Upper lobe of left lung (tissue), 6 donors: ENCODE results near the gene NOX4. TPM values are rescaled to one million over a fixed set of nuclear protein-coding genes. Genes with fewer than 3 reads are reported as not detected.
"Not testable (repeated sequence)": the region's sequence is repeated elsewhere in the genome, so short reads cannot be mapped to it uniquely, and the experiment has no call there.

Experiments
- ATAC-seq, 2 donors: fragments of 200-7000 bp; cut with Tn5 transposase; one replicate each; pipeline ENCODE4 v1.9.1; 2022; ENCODE audit warnings: mild to moderate bottlenecking in 2 of 2, moderate library complexity in 2 of 2; ENCODE audit not compliant: low FRiP score in 2 of 2
- DNase-seq, 2 donors: peaks; one replicate each; pipeline ENCODE4 v3.0.0-alpha.2; 2019 to 2020
- H3K27ac ChIP-seq, 4 donors: fragments of 200-600 bp; sonication (generic); one replicate each; pipeline ENCODE4 v1.5.1; 2016 to 2019
- H3K27me3 ChIP-seq, 4 donors: fragments of 200-600 bp; sonication (generic); one replicate each; pipeline ENCODE4 v1.5.1; 2017 to 2019
- H3K36me3 ChIP-seq, 4 donors: fragments of 200-600 bp; sonication (generic); one replicate each; pipeline ENCODE4 v1.5.1; 2016 to 2019
- H3K4me1 ChIP-seq, 4 donors: fragments of 200-600 bp; sonication (generic); one replicate each; pipeline ENCODE4 v1.5.1; 2018 to 2019
- H3K4me3 ChIP-seq, 4 donors: fragments of 200-600 bp; sonication (generic); one replicate each; pipeline ENCODE4 v1.5.1; 2017 to 2019; ENCODE audit warnings: mild to moderate bottlenecking in 2 of 4, moderate library complexity in 1 of 4
- H3K9me3 ChIP-seq, 4 donors: fragments of 200-600 bp; sonication (generic); one replicate each; pipeline ENCODE4 v1.5.1; 2018 to 2019
- EP300 ChIP-seq, 4 donors: sonication (generic); formaldehyde crosslinking; IDR thresholded peaks; one replicate each; pipeline ENCODE4 v1.5.1; 2017; ENCODE audit warnings: antibody characterized with exemption in 4 of 4, control low read depth in 2 of 4
- POLR2A ChIP-seq, 4 donors: fragments of 450-650 bp; IDR thresholded peaks; one replicate each; pipeline ENCODE4 v1.5.1; 2016 to 2017; ENCODE audit warnings: antibody characterized with exemption in 4 of 4, mild to moderate bottlenecking in 2 of 4
- POLR2AphosphoS5 ChIP-seq, 2 donors: sonication (generic); formaldehyde crosslinking; IDR thresholded peaks; one replicate each; pipeline ENCODE4 v1.5.1; 2017; ENCODE audit warnings: antibody characterized with exemption in 2 of 2
- WGBS, 2 donors: methylation state at CpG; one replicate each; pipeline ENCODE4 v1.1.5; 2017 to 2018; 5-methylcytosine and 5-hydroxymethylcytosine counted together
- total RNA-seq, 6 donors: library from RNA; depleted of rRNA in 4 of 6; stranded (reverse); fragments of >200 nt in 4 of 6; gene quantifications; one replicate each; pipeline versions ENCODE4 v1.1.0 to v1.2.1, GENCODE V29; 2016 to 2021
- TF ChIP-seq, protein P1 (sequence below), 6 experiments: fragments of 450-650 bp in 4 of 6; fragments of 200-600 bp in 2 of 6; sonication (generic) in 2 of 6; IDR thresholded peaks; one replicate each; pipeline ENCODE4 v1.5.1; 2016 to 2019; ENCODE audit warnings: antibody characterized with exemption in 6 of 6
- donor health status: DM: no; HTN: no; CAD: no; lungs with moderate emphysema.
- donor health status: DM: no; HTN: yes; CAD: no; lungs with severe emphysema.

Gene NOX4
- total RNA-seq, 6 donors from 2014 or later: 2.0 to 6.4 (median 3.7) TPM

DNA sequence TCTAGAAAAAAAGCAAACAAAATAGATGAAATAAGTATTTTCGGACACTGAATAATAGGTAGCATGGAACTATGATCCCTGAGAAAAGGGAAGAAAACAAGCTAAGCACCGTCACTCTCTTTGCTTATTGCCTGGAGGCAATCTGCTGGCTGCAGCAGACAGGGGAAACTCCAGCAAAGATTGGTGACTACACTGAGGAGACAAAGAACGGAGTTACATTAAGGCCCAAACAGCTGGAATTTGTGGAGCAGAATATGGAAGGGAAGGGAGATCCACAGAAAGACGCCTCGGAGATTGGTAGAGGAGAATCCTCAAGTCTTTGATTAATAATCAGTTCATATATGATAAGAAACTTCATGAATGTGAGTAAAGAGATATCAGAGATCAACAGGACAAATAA is 163.3 kb downstream of the NOX4 start:
- H3K4me1 ChIP-seq: no peaks in the 10 kb centered on the region
- TF ChIP-seq, protein P1, sequence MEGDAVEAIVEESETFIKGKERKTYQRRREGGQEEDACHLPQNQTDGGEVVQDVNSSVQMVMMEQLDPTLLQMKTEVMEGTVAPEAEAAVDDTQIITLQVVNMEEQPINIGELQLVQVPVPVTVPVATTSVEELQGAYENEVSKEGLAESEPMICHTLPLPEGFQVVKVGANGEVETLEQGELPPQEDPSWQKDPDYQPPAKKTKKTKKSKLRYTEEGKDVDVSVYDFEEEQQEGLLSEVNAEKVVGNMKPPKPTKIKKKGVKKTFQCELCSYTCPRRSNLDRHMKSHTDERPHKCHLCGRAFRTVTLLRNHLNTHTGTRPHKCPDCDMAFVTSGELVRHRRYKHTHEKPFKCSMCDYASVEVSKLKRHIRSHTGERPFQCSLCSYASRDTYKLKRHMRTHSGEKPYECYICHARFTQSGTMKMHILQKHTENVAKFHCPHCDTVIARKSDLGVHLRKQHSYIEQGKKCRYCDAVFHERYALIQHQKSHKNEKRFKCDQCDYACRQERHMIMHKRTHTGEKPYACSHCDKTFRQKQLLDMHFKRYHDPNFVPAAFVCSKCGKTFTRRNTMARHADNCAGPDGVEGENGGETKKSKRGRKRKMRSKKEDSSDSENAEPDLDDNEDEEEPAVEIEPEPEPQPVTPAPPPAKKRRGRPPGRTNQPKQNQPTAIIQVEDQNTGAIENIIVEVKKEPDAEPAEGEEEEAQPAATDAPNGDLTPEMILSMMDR (IDR thresholded peaks at IDR 0.05): no peak
- TF ChIP-seq POLR2AphosphoS5 (IDR thresholded peaks at IDR 0.05): no peak
- no peak for TF ChIP-seq POLR2A (IDR thresholded peaks at IDR 0.05)
- no peak for TF ChIP-seq EP300 (IDR thresholded peaks at IDR 0.05)
- H3K4me3 ChIP-seq: no peak overlapping the region
- no peaks in the 10 kb centered on the region for H3K9me3 ChIP-seq
- no peaks in the 10 kb centered on the region for H3K27me3 ChIP-seq
- WGBS, 2 donors: 89 to 91% methylated on average over 5 of the region's 5 CpGs
- DNase-seq: no peak
- H3K36me3 ChIP-seq: no peaks in the 10 kb centered on the region
- no peak overlapping the region for H3K27ac ChIP-seq
- no peak for ATAC-seq

DNA sequence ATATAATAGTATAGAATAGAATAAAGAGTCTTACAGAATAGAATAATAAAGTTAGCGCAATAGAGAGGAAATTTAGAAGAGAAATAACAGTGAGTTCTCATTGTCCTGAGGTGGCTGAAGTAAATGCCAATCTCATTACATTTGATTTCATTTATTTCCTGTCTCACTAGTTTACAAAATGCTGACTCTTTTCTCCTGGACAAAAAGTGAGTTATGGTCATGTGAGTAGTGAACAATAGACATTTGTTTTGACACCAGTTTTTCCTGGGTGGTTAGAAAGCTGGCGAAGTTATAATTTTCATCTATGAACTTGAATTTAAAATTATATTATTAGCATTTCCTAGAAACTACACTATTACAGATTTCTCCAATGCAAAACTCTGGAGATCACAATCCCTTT is 169.8 kb downstream of the NOX4 start:
- H3K36me3 ChIP-seq: no peaks in the 10 kb centered on the region
- TF ChIP-seq, protein P1 (IDR thresholded peaks at IDR 0.05): no peak
- TF ChIP-seq POLR2A (IDR thresholded peaks at IDR 0.05): no peak
- no peak for TF ChIP-seq POLR2AphosphoS5 (IDR thresholded peaks at IDR 0.05)
- no peak for TF ChIP-seq EP300 (IDR thresholded peaks at IDR 0.05)

DNA sequence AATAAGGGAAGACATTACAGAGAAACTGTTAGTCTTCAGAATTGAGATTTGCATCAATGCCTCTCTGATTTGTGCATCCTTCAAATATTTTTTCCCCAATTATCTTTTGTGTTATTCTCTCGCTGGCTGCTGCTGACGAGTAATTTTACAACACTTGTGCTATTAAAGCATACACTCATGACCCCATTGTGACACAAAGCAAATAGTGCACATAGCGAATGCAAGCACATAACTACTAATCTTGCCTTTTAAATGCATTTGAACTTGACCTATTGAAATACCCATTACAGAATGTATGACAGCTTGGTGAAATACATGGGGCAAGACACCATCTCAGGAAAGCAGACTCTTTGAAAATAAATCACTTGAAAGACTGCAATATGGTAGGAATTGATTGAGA is 180.6 kb downstream of the NOX4 start:
- not testable (repeated sequence) for H3K4me3 ChIP-seq, H3K27me3 ChIP-seq, H3K9me3 ChIP-seq, H3K36me3 ChIP-seq, H3K4me1 ChIP-seq, DNase-seq, H3K27ac ChIP-seq, ATAC-seq
- WGBS, 2 donors: 65 to 72% methylated on average over 3 of the region's 3 CpGs

More for the DNA sequence above, 169.8 kb downstream of the NOX4 start:
- no peak for ATAC-seq
- Histone ChIP-seq H3K27me3 (no peaks in the 10 kb centered on the region), H3K9me3 (no peaks in the 10 kb centered on the region), H3K4me1 (no peaks in the 10 kb centered on the region), H3K4me3 (no peak overlapping the region), H3K27ac (no peak overlapping the region)
- no peak for DNase-seq
- WGBS, 2 donors: 77 to 78% methylated on average over 2 of the region's 2 CpGs

DNA sequence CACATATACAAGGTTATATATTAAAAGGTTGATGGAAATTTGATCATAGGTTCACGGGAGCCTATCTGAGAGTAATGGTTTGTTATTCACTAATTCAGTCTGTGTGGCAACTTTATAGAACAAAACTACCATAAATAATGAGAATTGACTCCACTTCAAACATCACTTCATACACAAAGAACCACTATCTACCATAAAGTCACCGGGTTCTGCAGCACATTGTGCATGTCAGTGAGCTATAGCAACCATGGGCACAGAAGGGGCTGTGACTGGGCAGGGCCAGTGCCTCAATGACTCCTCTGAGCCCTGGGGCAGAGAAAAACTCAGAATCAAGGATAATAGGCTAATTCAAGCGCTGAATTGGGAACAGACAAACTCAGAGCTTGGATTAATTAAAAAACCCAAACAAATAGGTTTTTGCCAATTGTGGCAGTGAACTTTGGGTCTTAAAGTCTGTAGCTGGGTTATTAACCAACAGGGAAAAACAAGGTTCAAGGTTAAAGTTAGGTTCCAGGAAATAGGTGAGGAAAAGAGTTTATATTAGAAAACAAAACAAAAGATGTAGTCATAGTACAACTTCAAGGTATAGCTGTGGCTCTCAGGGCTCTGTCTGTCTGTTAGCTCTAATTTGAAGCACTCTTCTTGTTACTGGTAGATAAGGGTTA is 181.7 kb downstream of the NOX4 start:
- not testable (repeated sequence) for H3K4me1 ChIP-seq, H3K4me3 ChIP-seq, H3K27me3 ChIP-seq, DNase-seq, H3K27ac ChIP-seq, H3K9me3 ChIP-seq, ATAC-seq, H3K36me3 ChIP-seq
- 74 to 84% methylated on average over 3 of the region's 3 CpGs for WGBS, 2 donors

DNA sequence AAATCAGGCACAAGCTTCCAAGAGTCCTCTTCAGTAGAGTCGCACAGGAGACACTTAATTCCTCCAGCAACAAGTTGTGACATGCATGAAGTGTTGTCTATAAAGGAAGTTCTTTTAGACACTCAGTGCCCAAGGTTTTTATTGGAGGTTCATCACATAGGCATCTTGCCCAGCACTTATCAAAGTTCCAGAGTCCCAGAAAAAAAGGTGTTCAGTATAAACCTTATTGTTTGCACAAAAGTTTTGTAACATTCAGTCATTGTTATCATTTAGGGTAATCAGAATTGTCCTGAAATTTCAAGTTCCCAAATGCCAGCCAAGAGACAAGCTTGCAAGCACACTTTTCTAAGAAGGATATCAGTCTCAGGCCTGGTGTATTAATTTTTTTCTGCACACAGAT is 182.9 kb downstream of the NOX4 start:
- not testable (repeated sequence) for H3K27me3 ChIP-seq, H3K4me1 ChIP-seq, H3K27ac ChIP-seq, H3K4me3 ChIP-seq, H3K9me3 ChIP-seq, DNase-seq, H3K36me3 ChIP-seq, ATAC-seq
- WGBS, 2 donors: 64 to 84% methylated on average over 1 of the region's 1 CpG

DNA sequence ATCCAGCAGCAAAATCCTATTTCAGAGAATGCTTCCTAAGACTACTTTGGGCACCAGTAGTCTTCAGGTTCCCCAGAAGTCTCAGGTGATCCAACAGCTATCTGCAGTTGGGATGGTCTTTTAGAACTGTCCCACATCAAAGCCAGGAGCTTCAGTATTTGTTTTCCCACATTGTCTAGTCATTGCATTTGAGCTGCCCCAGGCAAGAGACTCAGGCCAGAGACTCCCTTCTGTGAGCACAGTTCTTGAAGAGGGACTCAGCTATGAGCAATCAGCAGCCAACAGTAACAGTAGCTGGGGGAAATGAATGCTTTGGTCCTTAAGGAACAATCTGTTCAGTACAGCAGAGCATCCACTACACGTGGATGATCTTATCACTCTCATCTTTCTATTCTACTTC is 188.1 kb downstream of the NOX4 start:
- H3K27me3 ChIP-seq, ATAC-seq, H3K4me3 ChIP-seq, H3K9me3 ChIP-seq, H3K27ac ChIP-seq, H3K36me3 ChIP-seq, DNase-seq, H3K4me1 ChIP-seq: not testable (repeated sequence)
- WGBS, 2 donors: 47 to 53% methylated on average over 1 of the region's 1 CpG

DNA sequence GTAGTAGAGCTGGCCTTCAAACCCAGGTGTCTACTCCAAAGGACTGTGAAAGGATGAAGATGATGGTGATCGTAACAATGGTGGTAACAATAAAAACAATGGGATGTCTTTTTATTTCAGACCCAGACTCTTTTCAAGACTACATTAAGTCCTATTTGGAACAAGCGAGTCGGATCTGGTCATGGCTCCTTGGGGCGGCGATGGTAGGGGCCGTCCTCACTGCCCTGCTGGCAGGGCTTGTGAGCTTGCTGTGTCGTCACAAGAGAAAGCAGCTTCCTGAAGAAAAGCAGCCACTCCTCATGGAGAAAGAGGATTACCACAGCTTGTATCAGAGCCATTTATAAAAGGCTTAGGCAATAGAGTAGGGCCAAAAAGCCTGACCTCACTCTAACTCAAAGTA is 196.2 kb downstream of the NOX4 start:
- H3K27me3 ChIP-seq, ATAC-seq, H3K4me1 ChIP-seq, H3K9me3 ChIP-seq, H3K4me3 ChIP-seq, H3K36me3 ChIP-seq, H3K27ac ChIP-seq: not testable (repeated sequence)
- peak in 1 of 2 donors; percentile 54 for DNase-seq
- 91 to 96% methylated on average over 7 of the region's 7 CpGs for WGBS, 2 donors
